Chondrocyte (in vitro differentiated cells): Measurements from ENCODE around the gene ZNF35. TPM values are rescaled to one million over a fixed set of nuclear protein-coding genes. Genes with fewer than 3 reads are reported as not detected.
A peak's percentile ranks its signal among the peaks of the same experiment; 100 is the strongest.

Source experiments
- DNase-seq: peaks from one replicate; pipeline ENCODE4 v3.0.0; 2021; ENCODE audit warnings: mixed read lengths, low spot score
- H3K27ac Mint-ChIP-seq: one replicate; pipeline ENCODE4 v1.8.0; 2021; ENCODE audit warnings: mild to moderate bottlenecking, moderate library complexity, mixed read lengths; ENCODE audit not compliant: unreplicated experiment
- H3K27me3 Mint-ChIP-seq: 2 replicates; pipeline ENCODE4 v1.8.0; 2021; ENCODE audit warnings: low read depth, mixed read lengths
- H3K36me3 Mint-ChIP-seq: 2 replicates; pipeline ENCODE4 v1.8.0; 2021; ENCODE audit warnings: low read depth, mixed read lengths
- H3K4me1 Mint-ChIP-seq: 2 replicates; pipeline ENCODE4 v1.8.0; 2021; ENCODE audit warnings: low read depth, mild to moderate bottlenecking, mixed read lengths
- H3K4me3 Mint-ChIP-seq: one replicate; pipeline ENCODE4 v1.8.0; 2021; ENCODE audit warnings: mild to moderate bottlenecking, moderate library complexity, mixed read lengths; ENCODE audit not compliant: unreplicated experiment
- H3K9me3 Mint-ChIP-seq: 2 replicates; pipeline ENCODE4 v1.8.0; 2021; ENCODE audit warnings: low read depth, mixed read lengths
- total RNA-seq: library from RNA; stranded (reverse); gene quantifications from 3 replicates; pipeline ENCODE4 v1.2.1, GENCODE V29; 2021
- TF ChIP-seq, protein P1 (sequence below): fragments of 200-600 bp; sonication (generic); IDR thresholded peaks from 2 replicates; pipeline ENCODE4 v1.5.0; 2021; ENCODE audit warnings: antibody characterized with exemption, mild to moderate bottlenecking, moderate library complexity

Gene ZNF35
- total RNA-seq, 1 donor from 2014 or later = 14.8 TPM

DNA sequence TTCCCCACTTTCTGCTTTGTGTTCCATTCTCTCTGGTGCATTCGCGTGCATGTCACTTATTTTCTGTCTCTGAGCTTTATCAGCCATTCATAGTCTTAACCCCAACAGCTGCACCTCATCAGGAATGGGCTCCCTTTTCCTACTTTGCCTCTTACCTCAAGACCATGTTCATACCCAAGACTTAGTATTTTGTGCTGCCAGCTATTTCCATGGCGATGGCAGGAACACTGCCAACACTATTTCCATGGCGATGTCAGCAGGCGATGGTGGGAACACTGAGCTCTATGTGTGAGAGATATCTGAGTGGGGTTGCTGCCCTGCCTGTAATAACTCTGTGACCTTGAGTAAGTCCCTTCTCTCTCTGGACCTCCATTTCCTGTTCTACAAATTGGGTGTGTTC lies 5.5 kb downstream of the ZNF35 start:
- peak overlapping the region; percentile 18 for H3K27ac Mint-ChIP-seq
- H3K27me3 Mint-ChIP-seq = no peaks in the 10 kb centered on the region
- peaks cover 13% of the 10 kb centered on the region for H3K4me1 Mint-ChIP-seq
- TF ChIP-seq, protein P1, sequence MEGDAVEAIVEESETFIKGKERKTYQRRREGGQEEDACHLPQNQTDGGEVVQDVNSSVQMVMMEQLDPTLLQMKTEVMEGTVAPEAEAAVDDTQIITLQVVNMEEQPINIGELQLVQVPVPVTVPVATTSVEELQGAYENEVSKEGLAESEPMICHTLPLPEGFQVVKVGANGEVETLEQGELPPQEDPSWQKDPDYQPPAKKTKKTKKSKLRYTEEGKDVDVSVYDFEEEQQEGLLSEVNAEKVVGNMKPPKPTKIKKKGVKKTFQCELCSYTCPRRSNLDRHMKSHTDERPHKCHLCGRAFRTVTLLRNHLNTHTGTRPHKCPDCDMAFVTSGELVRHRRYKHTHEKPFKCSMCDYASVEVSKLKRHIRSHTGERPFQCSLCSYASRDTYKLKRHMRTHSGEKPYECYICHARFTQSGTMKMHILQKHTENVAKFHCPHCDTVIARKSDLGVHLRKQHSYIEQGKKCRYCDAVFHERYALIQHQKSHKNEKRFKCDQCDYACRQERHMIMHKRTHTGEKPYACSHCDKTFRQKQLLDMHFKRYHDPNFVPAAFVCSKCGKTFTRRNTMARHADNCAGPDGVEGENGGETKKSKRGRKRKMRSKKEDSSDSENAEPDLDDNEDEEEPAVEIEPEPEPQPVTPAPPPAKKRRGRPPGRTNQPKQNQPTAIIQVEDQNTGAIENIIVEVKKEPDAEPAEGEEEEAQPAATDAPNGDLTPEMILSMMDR = no peak
- no peak for DNase-seq
- peaks cover 18% of the 10 kb centered on the region for H3K9me3 Mint-ChIP-seq
- peaks cover 64% of the 10 kb centered on the region for H3K36me3 Mint-ChIP-seq
- H3K4me3 Mint-ChIP-seq = no peak overlapping the region

DNA sequence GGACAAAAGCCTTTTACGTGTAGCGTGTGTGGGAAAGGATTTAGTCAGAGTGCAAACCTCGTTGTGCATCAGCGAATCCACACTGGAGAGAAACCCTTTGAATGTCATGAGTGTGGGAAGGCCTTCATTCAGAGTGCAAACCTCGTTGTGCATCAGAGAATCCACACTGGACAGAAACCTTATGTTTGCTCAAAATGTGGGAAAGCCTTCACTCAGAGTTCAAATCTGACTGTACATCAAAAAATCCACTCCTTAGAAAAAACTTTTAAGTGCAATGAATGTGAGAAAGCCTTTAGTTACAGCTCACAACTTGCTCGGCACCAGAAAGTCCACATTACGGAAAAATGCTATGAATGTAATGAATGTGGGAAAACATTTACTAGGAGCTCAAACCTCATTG lies 10.5 kb downstream of the ZNF35 start:
- H3K27ac Mint-ChIP-seq = no peak overlapping the region
- no peak overlapping the region for H3K4me3 Mint-ChIP-seq
- no peak for DNase-seq
- H3K36me3 Mint-ChIP-seq = peaks cover 58% of the 10 kb centered on the region
- TF ChIP-seq, protein P1 = no peak
- peaks cover 6% of the 10 kb centered on the region for H3K4me1 Mint-ChIP-seq
- H3K9me3 Mint-ChIP-seq = peaks cover 26% of the 10 kb centered on the region
- H3K27me3 Mint-ChIP-seq = no peaks in the 10 kb centered on the region

DNA sequence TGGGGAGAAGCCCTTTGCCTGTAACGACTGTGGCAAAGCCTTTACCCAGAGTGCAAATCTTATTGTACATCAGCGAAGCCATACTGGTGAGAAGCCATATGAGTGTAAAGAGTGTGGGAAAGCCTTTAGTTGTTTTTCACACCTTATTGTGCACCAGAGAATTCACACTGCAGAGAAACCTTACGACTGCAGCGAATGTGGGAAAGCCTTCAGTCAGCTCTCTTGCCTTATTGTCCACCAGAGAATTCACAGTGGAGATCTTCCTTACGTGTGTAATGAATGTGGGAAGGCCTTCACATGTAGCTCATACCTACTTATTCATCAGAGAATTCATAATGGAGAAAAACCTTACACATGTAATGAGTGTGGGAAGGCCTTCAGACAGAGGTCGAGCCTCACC lies 10.9 kb downstream of the ZNF35 start:
- DNase-seq = no peak
- no peaks in the 10 kb centered on the region for H3K27me3 Mint-ChIP-seq
- H3K9me3 Mint-ChIP-seq = peaks cover 29% of the 10 kb centered on the region
- TF ChIP-seq, protein P1 = no peak
- peaks cover 54% of the 10 kb centered on the region for H3K36me3 Mint-ChIP-seq
- H3K4me3 Mint-ChIP-seq = no peak overlapping the region
- no peak overlapping the region for H3K27ac Mint-ChIP-seq
- peaks cover 6% of the 10 kb centered on the region for H3K4me1 Mint-ChIP-seq

DNA sequence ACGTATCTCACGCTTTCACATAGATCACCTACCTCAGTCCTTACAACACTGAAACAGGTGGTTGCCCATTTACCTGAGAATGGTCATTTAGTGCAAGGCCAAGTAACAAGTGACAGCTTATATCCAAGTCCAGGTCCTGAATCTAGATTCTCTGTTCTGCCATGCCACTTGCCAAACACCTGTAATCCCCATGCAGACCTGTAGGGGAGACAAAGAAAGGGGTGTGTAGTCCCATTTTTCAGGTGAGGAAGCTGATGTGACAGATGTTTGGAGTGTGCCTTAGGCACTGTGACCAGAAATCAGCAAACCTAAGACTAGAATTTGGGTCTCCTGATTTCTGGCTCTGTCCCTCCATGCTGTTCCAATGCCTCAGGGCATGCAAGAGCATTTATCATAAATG lies 12.7 kb downstream of the ZNF35 start:
- Mint-ChIP-seq H3K27ac (no peak overlapping the region), H3K4me1 (no peaks in the 10 kb centered on the region), H3K9me3 (peaks cover 37% of the 10 kb centered on the region), H3K36me3 (peaks cover 52% of the 10 kb centered on the region), H3K27me3 (no peaks in the 10 kb centered on the region), H3K4me3 (no peak overlapping the region)
- no peak for DNase-seq
- TF ChIP-seq, protein P1 = peak; percentile 43

DNA sequence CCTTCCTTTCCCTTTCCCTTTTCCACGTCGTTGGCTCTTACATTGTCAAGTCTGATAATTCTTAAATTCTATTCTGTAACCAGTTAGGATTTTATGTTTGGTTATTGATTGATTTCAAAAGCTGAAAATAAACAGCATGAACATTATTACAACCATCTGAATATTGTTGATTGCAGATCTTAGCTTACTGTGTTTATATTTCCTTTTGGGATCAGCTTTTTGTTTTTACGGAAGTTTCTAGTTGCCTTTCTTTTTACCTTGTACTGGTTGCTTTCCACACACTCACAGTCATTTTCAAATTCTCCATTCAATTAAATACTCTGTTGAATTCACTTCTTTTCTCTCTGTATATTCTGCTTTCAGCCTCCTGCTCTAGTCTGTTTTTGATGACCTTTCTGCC lies 16.6 kb downstream of the ZNF35 start:
- no peak overlapping the region for H3K4me3 Mint-ChIP-seq
- peaks cover 11% of the 10 kb centered on the region for H3K9me3 Mint-ChIP-seq
- peaks cover 17% of the 10 kb centered on the region for H3K36me3 Mint-ChIP-seq
- peaks cover 4% of the 10 kb centered on the region for H3K4me1 Mint-ChIP-seq
- H3K27me3 Mint-ChIP-seq = no peaks in the 10 kb centered on the region
- no peak for DNase-seq
- no peak overlapping the region for H3K27ac Mint-ChIP-seq
- TF ChIP-seq, protein P1 = no peak
